Measurements from ENCODE around the gene LHX1.

DNA sequence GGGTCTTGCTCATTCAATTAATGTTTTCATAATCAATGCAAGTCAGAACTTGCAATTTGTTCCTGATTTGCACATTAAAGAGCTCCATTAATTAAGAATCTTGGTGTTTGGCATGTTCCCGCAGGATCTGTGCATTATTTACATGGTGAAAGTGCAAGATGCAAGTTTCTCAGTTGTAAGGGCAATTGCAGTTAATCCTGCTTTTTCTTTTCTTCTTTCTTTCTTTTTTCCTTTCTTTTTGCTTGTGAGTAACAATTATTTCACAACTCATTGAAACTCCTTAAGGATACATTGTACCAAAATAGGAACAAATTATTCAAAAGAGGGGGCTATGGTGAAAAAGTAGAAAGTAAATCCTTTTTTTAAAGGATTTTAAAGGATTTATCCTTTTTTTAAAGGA lies 35.6 kb downstream of the LHX1 start:
- no peak for TF ChIP-seq CTCF (IDR thresholded peaks at IDR 0.05; ENCODE audit: control extremely low read depth in 1 of 3, insufficient read depth in 1 of 3, low read depth in 1 of 3, low read length in 3 of 3)
- TF ChIP-seq CHD2 (IDR thresholded peaks at IDR 0.05; ENCODE audit: low read length): no peak
- TF ChIP-seq RAD21 (IDR thresholded peaks at IDR 0.05 in 1 of 2, conservative IDR thresholded peaks at IDR 0.05 in 1 of 2; ENCODE audit: low read depth in 2 of 2, low read length in 2 of 2): no peak
- TF ChIP-seq TBP (IDR thresholded peaks at IDR 0.05; ENCODE audit: low read depth, low read length): no peak
- TF ChIP-seq GTF2F1 (IDR thresholded peaks at IDR 0.05; ENCODE audit: borderline replicate concordance, low read depth, low read length): no peak

Data from H1 (cell line).